DND-41 (cell line): ENCODE measurements around the gene ARPP21.

Experiments used
- ATAC-seq: fragments of 200-7000 bp; cut with Tn5 transposase; 3 replicates; pipeline ENCODE4 v1.9.1; 2021; ENCODE audit warnings: low read depth; ENCODE audit not compliant: insufficient read depth
- DNase-seq: peaks from one replicate; pipeline ENCODE4 v3.0.0-alpha.2; 2020
- H2AFZ ChIP-seq: 2 replicates; pipeline ENCODE4 v1.6.0; 2012; ENCODE audit warnings: low read depth, low read length
- H3K27ac ChIP-seq: 2 replicates; pipeline ENCODE4 v1.5.1; 2012; ENCODE audit warnings: low read length, inconsistent platforms
- H3K27me3 ChIP-seq: fragments of 200-600 bp; sonication (generic); 2 replicates; pipeline ENCODE4 v1.6.0; 2012; ENCODE audit warnings: low read length, mild to moderate bottlenecking, inconsistent platforms; ENCODE audit not compliant: insufficient read depth, poor library complexity
- H3K36me3 ChIP-seq: 2 replicates; pipeline ENCODE4 v1.5.1; 2012; ENCODE audit warnings: low read length, inconsistent platforms; ENCODE audit not compliant: insufficient read depth
- H3K4me1 ChIP-seq: 2 replicates; pipeline ENCODE4 v1.5.1; 2012; ENCODE audit warnings: mild to moderate bottlenecking, low read length; ENCODE audit not compliant: insufficient read depth
- H3K4me2 ChIP-seq: 2 replicates; pipeline ENCODE4 v1.6.0; 2012; ENCODE audit warnings: mild to moderate bottlenecking, moderate library complexity, low read length, inconsistent platforms; ENCODE audit not compliant: insufficient read depth
- H3K4me3 ChIP-seq, 2 experiments: fragments of 200-600 bp in 1 of 2; shearing (Covaris generic) in 1 of 2; 2 replicates each; pipeline ENCODE4 v1.5.1; 2012 to 2016; ENCODE audit warnings: inconsistent platforms in 2 of 2, low read length in 2 of 2, mild to moderate bottlenecking in 2 of 2, low read depth in 1 of 2, moderate library complexity in 1 of 2
- H3K79me2 ChIP-seq: 2 replicates; pipeline ENCODE4 v1.6.0; 2012; ENCODE audit warnings: low read length, inconsistent platforms; ENCODE audit not compliant: insufficient read depth
- H3K9ac ChIP-seq: 2 replicates; pipeline ENCODE4 v1.6.0; 2012; ENCODE audit warnings: low read depth, mild to moderate bottlenecking, inconsistent platforms, low read length, moderate library complexity
- H3K9me3 ChIP-seq: 2 replicates; pipeline ENCODE4 v1.5.1; 2012; ENCODE audit warnings: low read length, moderate library complexity, mild to moderate bottlenecking, inconsistent platforms; ENCODE audit not compliant: insufficient read depth, severe bottlenecking
- H4K20me1 ChIP-seq: 2 replicates; pipeline ENCODE4 v1.6.0; 2012; ENCODE audit warnings: low read length; ENCODE audit not compliant: insufficient read depth
- EZH2 ChIP-seq: IDR thresholded peaks from 3 replicates; pipeline ENCODE4 v1.6.1; 2012; ENCODE audit warnings: borderline replicate concordance, low read depth, mild to moderate bottlenecking, moderate library complexity, low read length, inconsistent platforms; ENCODE audit not compliant: severe bottlenecking
- TF ChIP-seq, protein P1 (sequence below): IDR thresholded peaks from 2 replicates; pipeline ENCODE4 v1.5.1; 2012; ENCODE audit warnings: borderline replicate concordance, low read length, moderate library complexity, mild to moderate bottlenecking; ENCODE audit not compliant: poor library complexity, severe bottlenecking; ENCODE audit errors: extremely low read depth

Gene ARPP21

DNA sequence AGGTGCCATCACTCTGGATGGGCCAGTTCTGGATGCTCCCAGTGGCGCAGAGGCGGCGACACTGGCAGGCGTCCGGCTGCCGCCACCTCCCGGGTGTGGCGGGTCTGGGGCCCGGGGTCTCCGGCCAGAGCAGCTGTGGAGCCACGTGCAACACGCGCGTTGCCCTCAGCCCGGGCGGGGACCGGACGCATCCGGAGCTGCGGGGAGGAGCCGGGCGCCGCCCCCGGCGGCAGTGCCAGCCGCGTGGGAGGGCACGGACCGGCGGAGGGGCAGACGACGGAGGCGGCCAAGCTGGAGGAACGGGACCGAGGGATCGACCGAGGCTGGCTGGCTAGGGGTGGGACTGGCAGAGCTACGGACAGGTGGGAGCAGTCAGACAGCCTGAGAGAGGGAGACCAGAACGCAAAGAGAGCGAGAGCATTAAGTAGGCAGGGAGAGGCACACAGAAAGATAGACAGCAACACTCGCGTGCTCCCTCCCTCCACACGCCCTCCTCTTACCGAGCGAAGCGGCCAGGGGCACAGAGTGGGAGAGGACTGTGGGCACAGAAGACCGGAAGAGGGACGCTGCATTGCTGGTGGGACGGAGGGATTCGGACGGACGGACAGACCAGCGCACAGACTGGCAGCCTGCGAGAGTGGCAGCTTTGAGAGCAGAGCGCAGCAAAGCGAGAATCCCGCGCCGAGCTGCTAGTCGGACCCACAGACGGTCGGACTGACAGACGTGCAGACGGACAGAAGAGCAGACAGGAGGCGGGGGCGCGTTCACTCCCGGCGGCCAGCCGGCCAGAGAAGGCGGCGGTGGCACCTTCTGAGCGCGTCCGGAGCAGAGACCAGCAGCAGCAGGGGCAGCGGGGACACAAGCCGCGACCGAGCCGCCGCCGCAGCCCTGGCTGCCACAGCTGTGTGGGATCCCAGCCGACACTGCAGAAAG, at the start of gene ARPP21:
Gene ARPP21, plus strand, starts transcription at position 272 of the 933 bp plus-strand sequence. CDS start 42,227 bp downstream, outside the sequence.
- TF ChIP-seq, protein P1, sequence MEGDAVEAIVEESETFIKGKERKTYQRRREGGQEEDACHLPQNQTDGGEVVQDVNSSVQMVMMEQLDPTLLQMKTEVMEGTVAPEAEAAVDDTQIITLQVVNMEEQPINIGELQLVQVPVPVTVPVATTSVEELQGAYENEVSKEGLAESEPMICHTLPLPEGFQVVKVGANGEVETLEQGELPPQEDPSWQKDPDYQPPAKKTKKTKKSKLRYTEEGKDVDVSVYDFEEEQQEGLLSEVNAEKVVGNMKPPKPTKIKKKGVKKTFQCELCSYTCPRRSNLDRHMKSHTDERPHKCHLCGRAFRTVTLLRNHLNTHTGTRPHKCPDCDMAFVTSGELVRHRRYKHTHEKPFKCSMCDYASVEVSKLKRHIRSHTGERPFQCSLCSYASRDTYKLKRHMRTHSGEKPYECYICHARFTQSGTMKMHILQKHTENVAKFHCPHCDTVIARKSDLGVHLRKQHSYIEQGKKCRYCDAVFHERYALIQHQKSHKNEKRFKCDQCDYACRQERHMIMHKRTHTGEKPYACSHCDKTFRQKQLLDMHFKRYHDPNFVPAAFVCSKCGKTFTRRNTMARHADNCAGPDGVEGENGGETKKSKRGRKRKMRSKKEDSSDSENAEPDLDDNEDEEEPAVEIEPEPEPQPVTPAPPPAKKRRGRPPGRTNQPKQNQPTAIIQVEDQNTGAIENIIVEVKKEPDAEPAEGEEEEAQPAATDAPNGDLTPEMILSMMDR = no peak
- TF ChIP-seq EZH2 = no peak
- Histone ChIP-seq H3K4me3 (peak within 1 kb of the TSS; percentile 49 to 81), H3K27me3 (no peaks in the 10 kb centered on the region), H3K4me1 (peaks cover 48% of the 10 kb centered on the region), H3K27ac (peak within 1 kb of the TSS; percentile 100), H3K4me2 (peak within 1 kb of the TSS; percentile 77), H3K9me3 (peaks cover 2% of the 10 kb centered on the region), H3K9ac (peak within 1 kb of the TSS; percentile 97), H2AFZ (0 out of 2 replicates have a peak within 1 kb of the TSS, but pooled peaks have one; percentile 14), H3K36me3 (peaks cover 42% of the 10 kb centered on the region), H4K20me1 (peaks cover 4% of the 10 kb centered on the region; the same call in 1 of the 2 replicates), H3K79me2 (peaks cover 100% of the 10 kb centered on the region)
- ATAC-seq (peak; percentile 59), DNase-seq (peak; percentile 87)

GRCh38 chr3:35592589-35593295, 46.6 kb upstream of the ARPP21 start:
- no peak for DNase-seq
- H3K4me2 ChIP-seq = no peak overlapping the region
- H3K9me3 ChIP-seq = no peaks in the 10 kb centered on the region
- no peak overlapping the region for H3K9ac ChIP-seq
- H3K27ac ChIP-seq = no peak overlapping the region
- no peak for TF ChIP-seq EZH2
- TF ChIP-seq, protein P1 = no peak
- H3K79me2 ChIP-seq = no peaks in the 10 kb centered on the region
- H2AFZ ChIP-seq = no peak overlapping the region
- no peak overlapping the region for H3K4me3 ChIP-seq
- H3K4me1 ChIP-seq = peaks cover 8% of the 10 kb centered on the region; the same call in 1 of the 2 replicates
- no peaks in the 10 kb centered on the region for H4K20me1 ChIP-seq
- ATAC-seq = no peak; the same call in 2 of the 3 replicates
- no peaks in the 10 kb centered on the region for H3K36me3 ChIP-seq
- no peaks in the 10 kb centered on the region for H3K27me3 ChIP-seq

DNA sequence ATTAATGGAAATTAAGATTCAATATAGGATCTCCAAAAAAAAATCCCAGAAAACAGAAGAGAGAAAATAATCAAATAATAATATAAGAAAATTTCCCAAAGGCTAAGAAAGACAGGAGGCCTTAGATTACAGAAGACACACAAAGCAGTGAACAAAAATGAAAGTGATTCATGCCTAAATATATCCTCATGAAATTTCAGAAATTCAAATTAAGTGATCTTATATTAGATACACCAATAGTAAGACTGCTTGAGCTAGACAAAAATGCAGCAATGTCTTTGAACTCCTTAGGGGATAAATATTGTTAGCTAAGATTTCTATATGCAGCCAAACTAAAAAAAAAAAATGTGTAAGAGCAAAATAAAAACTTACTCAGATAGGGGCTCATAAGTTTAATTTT, 44.6 kb upstream of the ARPP21 start:
- Histone ChIP-seq H2AFZ (no peak overlapping the region), H3K9ac (no peak overlapping the region), H4K20me1 (no peaks in the 10 kb centered on the region), H3K27ac (no peak overlapping the region), H3K79me2 (no peaks in the 10 kb centered on the region), H3K27me3 (no peaks in the 10 kb centered on the region), H3K9me3 (no peaks in the 10 kb centered on the region), H3K36me3 (no peaks in the 10 kb centered on the region), H3K4me1 (peaks cover 8% of the 10 kb centered on the region; the same call in 1 of the 2 replicates), H3K4me2 (no peak overlapping the region), H3K4me3 (no peak overlapping the region)
- DNase-seq (no peak), ATAC-seq (no peak)
- TF ChIP-seq, protein P1 = no peak
- no peak for TF ChIP-seq EZH2
